Liver (tissue), 9 donors: Measurements from ENCODE around the gene IFT81. TPM values are rescaled to one million over a fixed set of nuclear protein-coding genes. Genes with fewer than 3 reads are reported as not detected.

Source experiments
- DNase-seq: peaks from one replicate; pipeline ENCODE4 v3.0.0-alpha.2; 2017; ENCODE audit warnings: low spot score
- H3K27ac ChIP-seq, 2 donors: one replicate each; pipeline ENCODE4 v1.7.0; 2013; ENCODE audit warnings: inconsistent platforms in 2 of 2, low read length in 2 of 2, control low read depth in 1 of 2, low read depth in 1 of 2, mild to moderate bottlenecking in 1 of 2
- H3K27me3 ChIP-seq, 4 donors: one replicate each; pipeline versions ENCODE4 v1.6.1 to v1.7.0; 2013; ENCODE audit warnings: low read length in 3 of 4, inconsistent platforms in 1 of 4, mild to moderate bottlenecking in 1 of 4, moderate library complexity in 1 of 4; ENCODE audit not compliant: control insufficient read depth in 4 of 4, insufficient read depth in 4 of 4
- H3K36me3 ChIP-seq, 4 donors: one replicate each; pipeline versions ENCODE4 v1.6.1 to v1.7.0; 2013; ENCODE audit warnings: low read length in 3 of 4, mild to moderate bottlenecking in 3 of 4, low read depth in 1 of 4, moderate library complexity in 1 of 4; ENCODE audit not compliant: control insufficient read depth in 4 of 4, insufficient read depth in 3 of 4
- H3K4me1 ChIP-seq, 4 donors: one replicate each; pipeline versions ENCODE4 v1.6.1 to v1.7.0; 2013; ENCODE audit warnings: low read length in 3 of 4, mild to moderate bottlenecking in 3 of 4, moderate library complexity in 1 of 4; ENCODE audit not compliant: control insufficient read depth in 4 of 4, insufficient read depth in 4 of 4
- H3K4me3 ChIP-seq, 3 donors: one replicate each; pipeline versions ENCODE4 v1.6.1 to v1.7.0; 2013; ENCODE audit warnings: low read length in 3 of 3, control low read depth in 1 of 3, low read depth in 1 of 3, mild to moderate bottlenecking in 1 of 3
- H3K9ac ChIP-seq, 2 donors: one replicate each; pipeline ENCODE4 v1.7.0; 2013; ENCODE audit warnings: low read length in 2 of 2, mild to moderate bottlenecking in 2 of 2, moderate library complexity in 2 of 2, control low read depth in 1 of 2, low read depth in 1 of 2
- H3K9me3 ChIP-seq, 4 donors: one replicate each; pipeline versions ENCODE4 v1.6.1 to v1.7.0; 2013; ENCODE audit warnings: low read length in 3 of 4; ENCODE audit not compliant: control insufficient read depth in 4 of 4
- ATF3 ChIP-seq: IDR thresholded peaks from 2 replicates; pipeline ENCODE4 v1.6.1; 2016; ENCODE audit warnings: antibody characterized with exemption
- CTCF ChIP-seq: fragments of 150-350 bp; IDR thresholded peaks from 2 replicates; pipeline ENCODE4 v1.5.1; 2017; ENCODE audit warnings: improper control_type of control experiment, low read depth, low read length; ENCODE audit not compliant: missing input control
- EGR1 ChIP-seq, 2 donors: IDR thresholded peaks; 2 replicates each; pipeline ENCODE4 v1.6.1; 2016 to 2018; ENCODE audit warnings: antibody characterized with exemption in 2 of 2, low read depth in 2 of 2
- FOXA1 ChIP-seq: IDR thresholded peaks from 2 replicates; pipeline ENCODE4 v1.6.1; 2016; ENCODE audit warnings: antibody characterized with exemption
- FOXA2 ChIP-seq: IDR thresholded peaks from 2 replicates; pipeline ENCODE4 v1.6.1; 2016; ENCODE audit warnings: antibody characterized with exemption
- GABPA ChIP-seq, 2 donors: IDR thresholded peaks in 1 of 2; conservative IDR thresholded peaks in 1 of 2; 2 replicates each; pipeline ENCODE4 v1.6.1; 2016; ENCODE audit warnings: antibody characterized with exemption in 2 of 2, mild to moderate bottlenecking in 1 of 2, moderate library complexity in 1 of 2
- HNF4A ChIP-seq, 2 donors: conservative IDR thresholded peaks; 2 replicates each; pipeline ENCODE4 v1.6.1; 2016; ENCODE audit warnings: antibody characterized with exemption in 2 of 2, mild to moderate bottlenecking in 2 of 2
- HNF4G ChIP-seq: IDR thresholded peaks from 2 replicates; pipeline ENCODE4 v1.6.1; 2016; ENCODE audit warnings: antibody characterized with exemption
- JUND ChIP-seq, 2 donors: IDR thresholded peaks; 2 replicates each; pipeline ENCODE4 v1.6.1; 2016; ENCODE audit warnings: antibody characterized with exemption in 2 of 2
- NR2F2 ChIP-seq: IDR thresholded peaks from 2 replicates; pipeline ENCODE4 v1.6.1; 2016; ENCODE audit warnings: antibody characterized with exemption
- RAD21 ChIP-seq, 2 donors: IDR thresholded peaks; 2 replicates each; pipeline ENCODE4 v1.6.1; 2016; ENCODE audit warnings: antibody characterized with exemption in 2 of 2, mild to moderate bottlenecking in 2 of 2
- RXRA ChIP-seq, 2 donors: IDR thresholded peaks; 2 replicates each; pipeline ENCODE4 v1.6.1; 2017 to 2018; ENCODE audit warnings: antibody characterized with exemption in 2 of 2, mild to moderate bottlenecking in 1 of 2
- SP1 ChIP-seq: IDR thresholded peaks from 2 replicates; pipeline ENCODE4 v1.6.1; 2018; ENCODE audit warnings: antibody characterized with exemption, mild to moderate bottlenecking
- TAF1 ChIP-seq: conservative IDR thresholded peaks from 2 replicates; pipeline ENCODE4 v1.6.1; 2016; ENCODE audit warnings: antibody characterized with exemption, mild to moderate bottlenecking
- YY1 ChIP-seq: IDR thresholded peaks from 2 replicates; pipeline ENCODE4 v1.6.1; 2016; ENCODE audit warnings: antibody characterized with exemption, mild to moderate bottlenecking
- ZBTB33 ChIP-seq: IDR thresholded peaks from 2 replicates; pipeline ENCODE4 v1.6.1; 2016; ENCODE audit warnings: antibody characterized with exemption
- WGBS: extraction: QIAGEN DNeasy Blood & Tissue Kit; methylation state at CpG from one replicate; pipeline ENCODE4 v1.1.7; 2013; 5-methylcytosine and 5-hydroxymethylcytosine counted together
- polyA plus RNA-seq, 2 donors: library from polyadenylated mRNA; stranded (reverse) in 1 of 2; unstranded in 1 of 2; fragments of 200-250 nt in 1 of 2; fragments of >200 nt in 1 of 2; fragmentation: Nextera tagmentation in 1 of 2; extraction: Ambion mirVana in 1 of 2; gene quantifications; one replicate each; pipeline versions ENCODE4 v1.2.1 to v1.2.3, GENCODE V29; 2013 to 2015
- total RNA-seq, 2 donors: library from RNA; depleted of rRNA; stranded (reverse); fragments of >200 nt; gene quantifications; one replicate each; pipeline ENCODE4 v1.2.3, GENCODE V29; 2014
- donor health status: healthy.
- donor health status: healthy.
- donor health status: healthy.
- donor health status: healthy.
- donor health status: healthy.

Gene IFT81
- total and polyA plus RNA-seq, 4 donors = 1.9 to 4.9 (median 2.8) TPM

- WGBS = 72% methylated on average over 2 of the region's 2 CpGs
- H3K36me3 ChIP-seq = peaks cover 1 to 9% (median 8%) of the 10 kb centered on the region in 4 donors
Observed at GRCh38 chr12:110134691-110135411, 10.7 kb downstream of the IFT81 start.

DNA sequence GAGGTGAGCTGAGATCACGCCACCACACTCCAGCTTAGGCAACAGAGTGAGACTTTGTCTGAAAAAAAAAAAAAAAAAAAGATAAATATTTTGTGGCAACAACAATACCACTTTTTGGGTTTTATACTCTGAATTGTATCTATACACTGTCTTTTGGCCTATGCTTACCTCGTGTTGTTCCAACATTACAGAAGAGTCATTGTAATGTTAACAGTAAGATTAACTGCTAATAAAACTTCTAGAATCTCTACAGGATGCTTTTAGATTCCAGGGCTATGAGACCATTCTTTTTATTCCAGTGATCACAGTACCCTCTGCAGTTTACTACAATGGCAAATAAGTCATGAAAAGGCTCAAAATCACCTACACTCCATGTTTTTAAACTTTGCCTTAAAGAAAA is 11.6 kb downstream of the IFT81 start:
- no peak overlapping the region for H3K9ac ChIP-seq
- DNase-seq = no peak
- no peaks in the 10 kb centered on the region for H3K9me3 ChIP-seq
- no peaks in the 10 kb centered on the region for H3K27me3 ChIP-seq
- H3K4me1 ChIP-seq = no peaks in the 10 kb centered on the region
- H3K27ac ChIP-seq = no peak overlapping the region
- peaks cover 1 to 9% (median 8%) of the 10 kb centered on the region in 4 donors for H3K36me3 ChIP-seq
- H3K4me3 ChIP-seq = no peak overlapping the region
- WGBS = 96% methylated on average over 2 of the region's 2 CpGs
- no peak for TF ChIP-seq RXRA (IDR thresholded peaks at IDR 0.05)
- TF ChIP-seq HNF4A (conservative IDR thresholded peaks at IDR 0.05) = no peak
- TF ChIP-seq FOXA1 = no peak
- no peak for TF ChIP-seq SP1
- TF ChIP-seq YY1 = no peak
- no peak for TF ChIP-seq FOXA2
- TF ChIP-seq GABPA (IDR thresholded peaks at IDR 0.05 in 1 of 2, conservative IDR thresholded peaks at IDR 0.05 in 1 of 2) = no peak
- no peak for TF ChIP-seq TAF1
- no peak for TF ChIP-seq RAD21 (IDR thresholded peaks at IDR 0.05)
- no peak for TF ChIP-seq ZBTB33
- no peak for TF ChIP-seq CTCF
- TF ChIP-seq EGR1 (IDR thresholded peaks at IDR 0.05; ENCODE audit: low read depth in 2 of 2) = no peak
- TF ChIP-seq NR2F2 = no peak
- no peak for TF ChIP-seq JUND (IDR thresholded peaks at IDR 0.05)

More at GRCh38 chr12:110134691-110135411, 10.7 kb downstream of the IFT81 start:
- no peaks in the 10 kb centered on the region for H3K4me1 ChIP-seq
- no peak for TF ChIP-seq RXRA (IDR thresholded peaks at IDR 0.05)
- DNase-seq = no peak
- H3K27ac ChIP-seq = no peak overlapping the region
- H3K4me3 ChIP-seq = no peak overlapping the region
- H3K9me3 ChIP-seq = no peaks in the 10 kb centered on the region
- no peaks in the 10 kb centered on the region for H3K27me3 ChIP-seq
- no peak overlapping the region for H3K9ac ChIP-seq

DNA sequence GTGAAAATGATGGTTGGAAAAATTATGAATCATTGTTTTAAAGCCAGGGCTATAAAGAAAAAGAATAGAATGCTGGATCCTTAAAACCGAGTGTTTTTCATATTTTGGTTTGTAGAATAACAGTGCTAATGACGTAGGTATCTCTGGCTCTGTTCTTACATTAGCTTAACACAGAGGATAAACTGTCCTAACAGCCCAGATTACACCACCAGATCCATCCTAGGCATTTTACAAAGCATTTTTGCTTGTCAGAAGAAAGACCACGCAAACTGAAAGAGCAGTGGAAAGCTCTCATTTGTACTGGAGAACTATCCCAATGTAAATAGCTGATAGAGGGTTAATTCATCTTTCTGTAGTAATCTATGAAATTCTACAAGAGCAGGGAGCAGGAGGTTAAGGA is 13.6 kb downstream of the IFT81 start:
- Histone ChIP-seq H3K4me3 (no peak overlapping the region), H3K9ac (no peak overlapping the region), H3K4me1 (peaks cover 0 to 3% (median under 1%) of the 10 kb centered on the region in 4 donors), H3K9me3 (no peaks in the 10 kb centered on the region), H3K36me3 (peaks cover 1 to 9% (median 8%) of the 10 kb centered on the region in 4 donors), H3K27me3 (no peaks in the 10 kb centered on the region), H3K27ac (no peak overlapping the region)
- no peak for DNase-seq
- TF ChIP-seq SP1 (no peak), FOXA1 (no peak), HNF4G (no peak), RXRA (IDR thresholded peaks at IDR 0.05) (no peak), HNF4A (conservative IDR thresholded peaks at IDR 0.05) (no peak), CTCF (no peak), ATF3 (no peak), EGR1 (IDR thresholded peaks at IDR 0.05; ENCODE audit: low read depth in 2 of 2) (no peak)
- 94% methylated on average over 3 of the region's 3 CpGs for WGBS
